ENCODE data around the gene AXIN2. TPM values are rescaled to one million over a fixed set of nuclear protein-coding genes. Genes with fewer than 3 reads are reported as not detected.

The AXIN2 gene
- total RNA-seq, 1 donor from 2014 or later, result 29.9 TPM

DNA sequence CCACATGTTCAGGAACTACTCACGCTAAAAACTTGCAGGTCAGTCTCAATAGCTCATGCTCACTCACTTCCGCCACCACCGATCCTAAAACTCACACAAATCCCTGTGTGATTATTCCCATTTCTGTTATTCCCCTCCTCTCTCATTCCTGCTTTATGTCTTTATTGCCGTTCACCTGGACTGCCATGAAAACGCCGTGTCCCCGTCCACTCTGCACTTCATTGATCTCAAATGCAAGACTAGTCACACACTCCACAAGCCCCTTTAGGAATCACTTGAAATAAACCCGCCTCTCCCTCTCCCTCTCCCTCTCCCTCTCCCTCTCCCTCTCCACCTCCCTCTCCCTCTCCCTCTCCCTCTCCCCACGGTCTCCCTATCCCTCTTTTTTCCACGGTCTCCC lies 78.0 kb downstream of the AXIN2 start:
- DNase-seq, result no peak

GRCh38 chr17:65482201-65482600 lies 79.2 kb downstream of the AXIN2 start:
- DNase-seq, result no peak

GRCh38 chr17:65479282-65479681 lies 82.2 kb downstream of the AXIN2 start:
- DNase-seq, result no peak

Data from skin of body (tissue), 2 donors.